MG63 (cell line): Measurements from ENCODE around the gene VEZT. TPM values are rescaled to one million over a fixed set of nuclear protein-coding genes. Genes with fewer than 3 reads are reported as not detected.
"Not testable (repeated sequence)": the region's sequence is repeated elsewhere in the genome, so short reads cannot be mapped to it uniquely, and the experiment has no call there.

Source experiments
- DNase-seq: peaks from one replicate; pipeline ENCODE4 v3.0.0-alpha.2; 2020
- H3K27me3 ChIP-seq: fragments of 250-450 bp; sonication (Bioruptor Pico); 2 replicates; pipeline ENCODE4 v1.5.1; 2020; ENCODE audit warnings: mild to moderate bottlenecking, moderate library complexity
- H3K36me3 ChIP-seq: fragments of 250-450 bp; sonication (Bioruptor Pico); 2 replicates; pipeline ENCODE4 v1.5.1; 2020; ENCODE audit warnings: mild to moderate bottlenecking, moderate library complexity
- H3K4me3 ChIP-seq: fragments of 250-450 bp; sonication (Bioruptor Pico); 2 replicates; pipeline ENCODE4 v1.5.1; 2020; ENCODE audit warnings: mild to moderate bottlenecking, moderate library complexity
- H3K9me3 ChIP-seq: fragments of 250-450 bp; sonication (Bioruptor Pico); 2 replicates; pipeline ENCODE4 v1.5.1; 2020; ENCODE audit warnings: mild to moderate bottlenecking, moderate library complexity
- total RNA-seq: library from RNA; depleted of rRNA; stranded (reverse); fragments of >200 nt; shearing (Covaris generic); gene quantifications from 2 replicates; pipeline ENCODE4 v1.2.3, GENCODE V29; 2014; ENCODE audit warnings: low replicate concordance

The VEZT gene
- total RNA-seq, 1 experiment from 2014 or later = 26.4 TPM

DNA sequence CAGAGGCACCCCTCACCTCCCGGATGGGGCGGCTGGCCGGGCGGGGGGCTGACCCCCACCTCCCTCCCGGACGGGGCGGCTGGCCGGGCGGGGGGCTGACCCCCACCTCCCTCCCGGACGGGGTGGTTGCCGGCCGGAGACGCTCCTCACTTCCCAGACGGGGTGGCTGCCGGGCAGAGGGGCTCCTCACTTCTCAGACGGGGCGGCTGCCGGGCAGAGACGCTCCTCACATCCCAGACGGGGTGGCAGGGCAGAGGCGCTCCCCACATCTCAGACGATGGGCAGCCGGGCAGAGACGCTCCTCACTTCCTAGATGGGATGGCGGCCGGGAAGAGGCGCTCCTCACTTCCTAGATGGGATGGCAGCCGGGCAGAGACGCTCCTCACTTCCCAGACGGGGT, 18.0 kb downstream of the VEZT start:
- not testable (repeated sequence) for H3K36me3 ChIP-seq, H3K27me3 ChIP-seq, DNase-seq, H3K9me3 ChIP-seq, H3K4me3 ChIP-seq

DNA sequence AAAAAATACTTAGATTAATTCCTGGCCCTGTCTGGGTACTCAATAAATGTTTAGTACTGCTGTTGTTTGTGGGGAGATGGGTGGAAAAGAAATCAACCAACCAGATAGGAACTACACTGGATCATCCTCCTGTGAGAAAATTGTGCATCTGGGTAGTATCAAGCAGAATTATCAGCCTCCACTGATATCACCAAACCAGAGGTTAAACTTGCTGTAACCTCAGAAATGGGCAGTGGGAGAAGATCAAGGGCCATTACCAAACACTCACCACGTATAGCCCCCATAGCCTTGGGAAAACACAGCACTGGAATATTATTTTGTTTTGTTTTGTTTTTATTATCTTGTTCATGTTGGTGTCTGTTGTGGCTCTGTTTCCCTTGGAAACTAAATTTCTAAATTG, 19.7 kb downstream of the VEZT start:
- no peaks in the 10 kb centered on the region for H3K9me3 ChIP-seq
- peaks cover 11% of the 10 kb centered on the region for H3K36me3 ChIP-seq
- H3K27me3 ChIP-seq = no peaks in the 10 kb centered on the region
- no peak overlapping the region for H3K4me3 ChIP-seq
- no peak for DNase-seq

DNA sequence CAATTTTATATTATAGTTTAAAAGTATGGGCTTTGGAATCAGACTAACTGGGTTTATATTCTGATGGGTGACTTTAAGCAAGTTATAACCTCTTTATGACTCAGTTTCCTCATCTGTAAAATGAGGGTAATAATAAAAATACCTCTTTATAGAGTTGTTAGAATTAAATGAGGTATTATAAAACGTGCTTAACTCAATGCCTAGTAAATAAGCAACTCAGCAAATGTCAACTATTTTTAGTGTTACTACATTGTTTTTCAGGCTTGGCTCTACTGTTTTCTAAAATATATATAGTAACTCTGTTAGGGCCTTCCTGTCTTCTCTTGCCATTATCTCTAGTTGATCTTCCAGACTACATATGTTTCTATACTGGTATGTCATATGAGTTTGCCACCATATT, 20.5 kb downstream of the VEZT start:
- Histone ChIP-seq H3K36me3 (peaks cover 13% of the 10 kb centered on the region), H3K4me3 (no peak overlapping the region), H3K27me3 (no peaks in the 10 kb centered on the region), H3K9me3 (no peaks in the 10 kb centered on the region)
- DNase-seq = no peak

DNA sequence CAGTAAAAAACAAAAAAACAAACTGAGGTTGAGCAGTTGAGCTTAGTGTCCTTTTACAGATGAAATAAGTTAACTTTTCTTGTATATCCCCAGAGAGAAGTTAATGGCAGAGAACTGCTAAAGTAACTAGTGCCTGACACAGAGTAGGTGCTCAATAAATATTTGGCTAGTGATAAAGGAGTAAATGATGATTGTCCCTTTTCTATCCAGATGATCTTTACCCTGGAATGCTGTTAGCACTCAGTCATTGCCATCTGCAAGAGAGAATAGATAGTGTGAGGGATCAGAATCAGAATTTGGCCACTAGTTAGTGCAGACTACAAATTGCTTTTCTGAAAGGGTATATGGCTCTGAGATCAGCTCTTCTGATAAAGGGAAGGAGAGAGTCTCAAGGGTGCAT, 21.6 kb downstream of the VEZT start:
- no peak for DNase-seq
- no peak overlapping the region for H3K4me3 ChIP-seq
- no peaks in the 10 kb centered on the region for H3K9me3 ChIP-seq
- H3K27me3 ChIP-seq = no peaks in the 10 kb centered on the region
- peaks cover 13% of the 10 kb centered on the region for H3K36me3 ChIP-seq

DNA sequence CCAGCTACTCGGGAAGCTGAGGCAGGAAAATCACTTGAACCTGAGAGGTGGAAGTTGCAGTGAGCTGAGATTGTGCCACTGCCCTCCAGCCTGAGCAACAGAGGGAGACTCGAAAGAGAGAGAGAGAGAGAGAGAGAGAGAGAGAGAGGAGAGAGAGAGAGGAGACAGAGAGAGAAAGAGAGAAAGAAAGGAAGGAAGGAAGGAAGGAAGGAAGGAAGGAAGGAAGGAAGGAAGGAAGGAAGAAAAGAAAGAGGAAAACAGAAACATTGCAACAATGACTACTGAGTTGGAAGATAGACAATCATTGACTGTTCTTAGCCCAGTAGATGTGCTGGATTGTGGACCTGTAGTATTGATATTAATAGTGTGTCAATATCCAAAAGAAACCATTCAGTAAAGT, 22.2 kb downstream of the VEZT start:
- peaks cover 13% of the 10 kb centered on the region; the same call in 1 of the 2 replicates for H3K36me3 ChIP-seq
- H3K4me3 ChIP-seq, H3K9me3 ChIP-seq, DNase-seq, H3K27me3 ChIP-seq: not testable (repeated sequence)

DNA sequence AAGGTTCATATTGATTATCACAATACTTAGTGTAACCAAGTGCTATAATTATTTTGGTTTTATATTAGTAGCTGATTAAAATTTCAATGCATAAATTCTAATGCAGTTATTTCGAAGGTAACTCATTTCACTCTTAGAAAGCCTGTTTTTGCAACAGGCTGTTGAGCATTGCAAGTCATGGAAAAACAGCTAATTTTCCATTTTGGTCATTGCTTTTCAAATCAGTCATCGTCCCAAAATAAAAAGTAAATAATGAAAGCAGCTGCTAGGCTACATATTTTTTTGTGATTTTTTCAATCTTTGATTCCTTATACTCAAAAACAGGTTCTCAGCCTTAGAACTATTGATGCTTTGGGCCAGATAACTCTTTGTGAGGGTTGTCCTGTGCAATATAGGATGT, 22.9 kb downstream of the VEZT start:
- Histone ChIP-seq H3K4me3 (no peak overlapping the region), H3K36me3 (peaks cover 13% of the 10 kb centered on the region; the same call in 1 of the 2 replicates), H3K27me3 (no peaks in the 10 kb centered on the region), H3K9me3 (no peaks in the 10 kb centered on the region)
- no peak for DNase-seq

DNA sequence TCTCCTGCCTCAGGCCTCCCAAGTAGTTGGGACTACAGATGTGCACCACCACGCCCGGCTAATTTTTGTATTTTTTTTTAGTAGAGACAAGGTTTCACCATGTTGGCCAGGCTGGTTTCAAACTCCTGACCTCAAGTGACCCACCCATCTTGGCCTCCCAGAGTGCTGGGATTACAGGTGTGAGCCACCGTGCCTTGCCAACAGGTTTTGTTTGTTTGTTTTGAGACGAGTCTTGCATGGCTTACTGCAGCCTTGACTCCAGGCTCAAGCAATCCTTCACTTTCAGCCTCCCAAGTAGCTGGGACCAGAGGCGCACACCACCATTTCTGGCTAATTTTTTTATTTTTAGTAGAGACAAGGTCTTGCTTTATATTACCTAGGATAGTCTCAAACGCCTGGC, 23.5 kb downstream of the VEZT start:
- not testable (repeated sequence) for DNase-seq, H3K27me3 ChIP-seq, H3K9me3 ChIP-seq, H3K4me3 ChIP-seq
- H3K36me3 ChIP-seq = peaks cover 13% of the 10 kb centered on the region; the same call in 1 of the 2 replicates

DNA sequence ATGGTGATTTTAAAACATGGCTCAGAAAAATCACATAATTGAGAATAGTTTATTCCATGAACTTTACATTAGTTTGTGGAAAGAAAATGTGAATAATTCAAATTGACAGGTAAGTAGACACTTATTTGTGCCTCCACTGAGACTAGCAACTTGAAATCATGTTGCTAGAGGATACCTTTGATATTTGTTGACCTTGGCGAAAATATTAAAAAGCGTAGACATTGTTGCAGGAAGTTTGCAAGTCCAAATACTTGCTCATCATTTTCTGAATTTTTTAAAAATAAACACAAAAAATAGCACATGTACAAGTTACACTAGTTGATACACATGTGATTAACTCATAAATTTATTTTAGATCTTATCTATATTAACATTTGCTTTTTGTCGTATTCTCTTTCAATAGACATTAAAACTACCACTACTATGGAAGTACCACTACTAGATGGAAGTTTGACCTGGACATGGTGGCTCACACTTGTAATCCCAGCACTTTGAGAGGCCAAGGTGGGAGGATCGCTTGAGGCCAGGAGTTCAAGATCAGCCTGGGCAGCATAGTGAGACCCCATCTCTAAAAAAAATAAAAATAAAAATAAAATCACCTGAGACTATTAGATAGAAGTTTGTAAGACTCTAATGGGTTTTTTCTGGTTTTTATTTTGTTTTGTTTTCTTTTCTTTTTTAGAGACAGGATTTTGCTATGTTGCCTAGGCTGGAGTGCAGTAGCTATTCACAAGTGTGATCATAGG, 24.3 kb downstream of the VEZT start:
- no peaks in the 10 kb centered on the region for H3K27me3 ChIP-seq
- H3K36me3 ChIP-seq = peaks cover 13% of the 10 kb centered on the region; the same call in 1 of the 2 replicates
- H3K9me3 ChIP-seq = no peaks in the 10 kb centered on the region
- no peak for DNase-seq
- H3K4me3 ChIP-seq = no peak overlapping the region

DNA sequence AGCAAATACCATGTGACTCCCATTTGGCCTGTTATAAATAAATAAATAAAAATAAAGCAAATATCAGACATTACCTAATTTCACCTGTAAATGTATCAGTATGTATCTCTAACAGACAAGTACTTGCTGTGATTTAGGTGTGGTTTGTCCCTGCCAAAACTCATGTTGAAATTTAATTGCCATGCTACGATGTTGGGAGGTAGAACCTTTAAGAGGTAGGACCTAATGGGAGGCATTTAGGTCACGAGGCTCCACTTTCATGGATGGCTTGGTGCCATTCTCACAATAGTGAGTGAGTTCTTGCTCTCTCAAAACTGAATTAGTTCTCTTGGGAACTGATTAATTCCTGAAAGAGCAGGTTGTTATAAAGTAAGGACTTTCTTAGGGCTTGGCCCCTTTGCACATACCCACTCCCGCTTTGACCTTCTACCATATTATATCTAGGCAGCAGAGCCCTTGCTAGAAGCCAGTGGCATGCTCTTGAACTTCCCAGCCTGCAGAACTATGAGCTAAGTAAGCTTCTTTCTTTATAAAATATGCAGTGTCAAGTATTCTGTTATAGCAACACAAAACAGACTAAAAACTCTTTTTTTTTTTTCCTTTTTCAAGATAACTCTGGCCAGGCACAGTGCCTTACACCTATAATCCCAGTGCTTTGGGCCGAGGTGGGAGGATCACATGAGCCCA, 26.0 kb downstream of the VEZT start:
- Histone ChIP-seq H3K27me3 (no peaks in the 10 kb centered on the region), H3K4me3 (no peak overlapping the region), H3K9me3 (no peaks in the 10 kb centered on the region), H3K36me3 (peaks cover 13% of the 10 kb centered on the region; the same call in 1 of the 2 replicates)
- no peak for DNase-seq

DNA sequence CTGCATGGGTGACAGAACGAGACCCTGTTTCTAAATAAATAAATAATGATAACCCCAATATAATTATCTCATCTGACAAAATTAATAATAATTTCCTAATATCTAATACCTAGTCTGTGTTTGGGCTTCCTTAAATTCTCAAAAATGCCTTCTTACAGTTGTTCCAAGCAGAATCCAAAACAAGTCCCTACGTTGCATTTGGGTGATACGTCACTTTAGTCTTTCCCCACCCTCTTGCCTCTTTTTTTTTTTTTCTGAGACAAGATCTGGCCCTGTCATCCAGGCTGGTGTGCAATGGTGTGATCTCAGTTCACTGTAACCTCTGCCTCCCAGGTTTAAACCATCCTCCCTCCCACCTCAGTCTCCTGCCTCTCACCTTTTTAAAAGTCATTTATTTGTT, 26.7 kb downstream of the VEZT start:
- Histone ChIP-seq H3K27me3 (no peaks in the 10 kb centered on the region), H3K4me3 (no peak overlapping the region), H3K36me3 (peaks cover 13% of the 10 kb centered on the region; the same call in 1 of the 2 replicates), H3K9me3 (no peaks in the 10 kb centered on the region)
- DNase-seq = no peak

DNA sequence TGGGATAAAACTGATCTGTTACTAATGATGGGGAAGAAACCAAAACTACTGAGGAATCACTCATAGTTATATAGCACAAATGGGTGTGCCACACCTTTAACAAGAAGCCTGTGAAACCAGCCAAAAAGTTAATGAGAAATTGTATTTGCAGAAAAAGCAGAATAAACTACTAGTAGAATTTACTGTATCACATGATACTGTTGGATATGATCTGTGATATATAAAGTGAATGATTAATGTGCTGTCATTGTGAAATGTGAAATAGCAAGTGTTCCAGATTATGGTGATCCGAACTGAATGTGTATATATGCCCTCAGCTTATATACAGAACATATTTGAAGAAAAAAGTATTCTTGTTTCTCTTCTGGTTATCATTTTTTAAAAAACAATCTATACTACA, 30.5 kb downstream of the VEZT start:
- no peak overlapping the region for H3K4me3 ChIP-seq
- peaks cover under 1% of the 10 kb centered on the region; the same call in 1 of the 2 replicates for H3K36me3 ChIP-seq
- DNase-seq = no peak
- H3K27me3 ChIP-seq = no peaks in the 10 kb centered on the region
- no peaks in the 10 kb centered on the region for H3K9me3 ChIP-seq

DNA sequence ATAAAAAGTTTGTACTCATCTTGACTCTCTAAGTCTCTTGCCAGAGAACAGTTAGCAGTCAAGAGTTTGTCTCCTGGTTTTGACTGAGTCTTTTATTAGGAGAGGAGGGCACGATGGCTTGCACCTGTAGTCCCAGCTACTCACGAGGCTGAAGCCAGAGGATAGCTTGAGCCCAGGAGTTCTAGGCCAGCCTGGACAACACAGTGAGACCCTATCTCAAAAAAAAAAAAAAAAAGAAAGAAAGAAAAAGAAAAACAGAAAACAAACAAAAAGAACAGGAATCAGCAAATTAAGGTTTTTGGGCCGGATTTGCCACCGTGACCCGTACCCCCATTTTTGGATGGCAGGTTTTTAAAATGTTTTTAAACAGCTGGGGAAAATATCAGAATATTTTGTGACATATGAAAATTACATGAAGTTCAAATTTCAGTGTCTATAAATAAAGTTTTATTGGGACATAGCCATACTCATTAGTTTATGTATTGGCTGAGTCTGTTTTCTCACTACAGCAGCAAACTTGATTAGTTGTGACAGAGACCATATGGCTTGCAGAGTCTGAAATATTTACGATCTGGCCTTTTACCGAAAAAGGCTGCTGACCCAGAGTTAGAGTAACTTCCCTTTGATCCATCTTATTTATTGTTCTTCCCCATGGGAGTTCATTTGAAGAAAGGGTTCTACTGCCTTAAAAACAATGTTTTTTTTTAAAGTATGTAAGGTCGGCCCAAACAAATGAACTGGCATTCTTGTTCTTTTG, 31.2 kb downstream of the VEZT start:
- DNase-seq = no peak
- Histone ChIP-seq H3K9me3 (no peaks in the 10 kb centered on the region), H3K27me3 (no peaks in the 10 kb centered on the region), H3K36me3 (peaks cover 5% of the 10 kb centered on the region), H3K4me3 (no peak overlapping the region)

DNA sequence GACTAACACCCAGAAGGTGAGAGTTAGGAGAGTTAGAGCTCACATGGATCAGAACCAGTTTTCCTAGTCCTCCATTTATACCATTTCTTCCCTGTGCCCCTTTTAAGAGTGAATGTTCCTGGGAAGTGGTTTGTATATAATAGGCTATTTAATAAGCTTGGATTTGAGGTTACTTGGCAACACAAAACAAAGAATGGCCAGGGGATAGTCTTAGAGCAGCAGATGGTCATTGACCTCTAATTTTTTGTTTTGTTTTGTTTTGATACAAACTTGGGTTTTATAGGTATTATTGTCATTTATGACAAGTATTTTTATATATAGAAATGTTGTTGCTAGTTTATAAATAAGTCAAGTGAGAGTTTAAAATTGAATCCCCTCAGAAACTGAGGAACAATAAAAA, 35.8 kb downstream of the VEZT start:
- no peak overlapping the region for H3K4me3 ChIP-seq
- H3K36me3 ChIP-seq = peaks cover 12% of the 10 kb centered on the region
- H3K9me3 ChIP-seq = no peaks in the 10 kb centered on the region
- no peaks in the 10 kb centered on the region for H3K27me3 ChIP-seq
- no peak for DNase-seq

DNA sequence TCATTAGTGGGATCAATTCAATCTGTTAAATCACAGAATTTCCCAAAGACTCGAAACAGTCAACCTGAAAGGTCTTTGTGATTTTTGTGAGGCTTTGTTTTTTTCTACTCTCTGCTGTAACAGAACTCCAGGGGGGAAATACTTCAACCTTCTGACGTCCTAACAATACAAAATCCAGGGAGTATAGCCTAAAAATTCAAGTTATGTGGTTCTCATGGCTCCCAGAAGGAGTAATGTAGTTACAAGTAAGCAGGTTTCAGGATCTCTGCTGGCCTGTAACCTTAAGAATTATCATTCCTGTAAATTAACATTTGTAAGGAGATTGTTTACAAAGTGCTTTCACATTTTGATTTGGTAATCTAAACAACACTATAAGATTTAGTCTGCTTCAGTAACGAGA, 39.9 kb downstream of the VEZT start:
- H3K4me3 ChIP-seq = no peak overlapping the region
- H3K27me3 ChIP-seq = no peaks in the 10 kb centered on the region
- no peaks in the 10 kb centered on the region for H3K9me3 ChIP-seq
- DNase-seq = no peak
- peaks cover 12% of the 10 kb centered on the region for H3K36me3 ChIP-seq

DNA sequence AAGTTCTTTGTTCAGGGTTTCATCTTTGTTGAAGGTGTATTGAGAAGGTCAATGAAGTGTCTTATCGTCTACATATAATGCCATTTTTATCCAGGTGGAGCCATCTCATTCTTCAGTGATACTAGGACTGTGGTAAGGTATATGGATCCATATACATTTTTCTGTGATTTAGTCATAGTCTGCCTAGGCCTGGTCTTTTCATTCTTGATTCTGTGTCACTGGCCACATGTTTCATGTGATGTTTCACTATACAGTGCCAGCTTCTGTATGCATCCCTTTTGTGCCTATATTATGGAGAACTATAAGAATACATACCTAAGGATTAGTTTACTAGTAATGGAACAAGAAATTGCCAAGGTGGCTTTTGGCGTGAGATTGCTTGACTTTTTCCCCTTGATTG, 40.5 kb downstream of the VEZT start:
- DNase-seq = no peak
- Histone ChIP-seq H3K27me3 (no peaks in the 10 kb centered on the region), H3K4me3 (no peak overlapping the region), H3K9me3 (no peaks in the 10 kb centered on the region), H3K36me3 (peaks cover 18% of the 10 kb centered on the region)

DNA sequence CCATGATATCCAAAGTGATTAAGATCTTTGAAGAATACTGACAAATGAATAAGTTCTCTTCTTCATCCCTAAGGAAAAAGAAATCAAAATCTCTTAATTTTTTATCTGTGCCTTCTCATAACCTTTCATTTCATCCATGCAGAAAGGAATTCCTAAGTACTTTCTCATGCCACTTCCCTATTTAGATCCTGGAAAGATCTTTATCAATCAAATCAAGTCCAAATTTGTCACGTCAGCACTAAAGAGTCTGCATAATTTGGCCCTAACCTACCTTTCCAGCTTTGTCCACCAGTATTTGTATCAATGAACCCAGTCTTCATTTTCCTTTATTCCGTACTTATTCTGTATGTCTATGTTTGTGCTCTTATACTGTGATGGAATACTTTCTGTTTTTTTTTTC, 41.2 kb downstream of the VEZT start:
- Histone ChIP-seq H3K36me3 (peaks cover 15% of the 10 kb centered on the region), H3K4me3 (no peak overlapping the region), H3K27me3 (no peaks in the 10 kb centered on the region), H3K9me3 (no peaks in the 10 kb centered on the region)
- DNase-seq = no peak

DNA sequence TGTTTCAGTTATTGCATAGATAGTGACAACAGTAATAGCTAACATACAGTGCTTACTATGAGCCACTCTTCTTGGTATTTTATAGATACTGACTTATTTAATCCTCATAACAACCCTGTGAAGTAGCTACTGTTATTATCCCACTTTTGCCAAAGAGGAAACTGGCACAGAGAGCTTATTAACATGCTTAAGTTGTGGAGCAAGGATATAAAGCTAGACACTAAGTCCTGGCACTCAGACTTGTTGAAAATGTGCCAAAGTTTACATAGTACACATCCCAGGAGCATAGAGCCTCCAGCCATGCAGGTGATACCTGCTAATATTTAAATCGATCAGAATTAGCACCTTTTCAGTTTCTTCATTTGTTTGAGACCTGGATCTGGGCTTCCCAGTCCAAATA, 41.8 kb downstream of the VEZT start:
- Histone ChIP-seq H3K27me3 (no peaks in the 10 kb centered on the region), H3K9me3 (no peaks in the 10 kb centered on the region), H3K36me3 (peaks cover 15% of the 10 kb centered on the region), H3K4me3 (no peak overlapping the region)
- DNase-seq = no peak
